ENCODE data around the gene MAEA. TPM values are rescaled to one million over a fixed set of nuclear protein-coding genes. Genes with fewer than 3 reads are reported as not detected.

MAEA gene
- total and polyA plus RNA-seq, 2 of the 8 experiments (the other 6 are each of a cell fraction or from before 2014, with no cell fraction given): 75.8 to 133 TPM

GRCh38 chr4:1376841-1377605 is 87.3 kb downstream of the MAEA start:
- WGBS, 2 experiments (ENCODE audit: extremely low coverage in 1 of 2, insufficient coverage in 1 of 2, insufficient read length in 1 of 2, insufficient replicate concordance in 2 of 2, low coverage in 1 of 2, low lambda C conversion rate in 2 of 2, missing lambda C conversion rate in 1 of 2): 92% methylated on average over 29 of the region's 32 CpGs; no CpG with 5 or more reads in 1 of the 2 experiments
- no peaks in the 10 kb centered on the region for H3K79me1 ChIP-seq (ENCODE audit: low read depth, low read length)
- H3K23ac ChIP-seq (ENCODE audit: insufficient read length): no peak overlapping the region
- no peak overlapping the region for H3K56ac ChIP-seq (replicated peaks; ENCODE audit: insufficient read length, low read depth, low read length)
- H3K27ac ChIP-seq (ENCODE audit: low read depth, low read length): no peak overlapping the region
- H2BK20ac ChIP-seq (ENCODE audit: low read length): no peak overlapping the region
- H3K27me3 ChIP-seq (replicated peaks in 1 of 4; ENCODE audit: control insufficient read depth in 3 of 4, extremely low read depth in 1 of 4, insufficient read depth in 3 of 4, low read length in 3 of 4): no peaks in the 10 kb centered on the region
- FAIRE-seq: no peak
- no peaks in the 10 kb centered on the region; a peak in 1 of 7 replicates for H3K4me1 ChIP-seq (replicated peaks in 1 of 4; ENCODE audit: control insufficient read depth in 3 of 4, insufficient read depth in 4 of 4, low read length in 3 of 4)
- H2AFZ ChIP-seq (ENCODE audit: low read length): no peak overlapping the region
- TF ChIP-seq E2F6 (IDR thresholded peaks at IDR 0.05) (no peak), RAD21 (IDR thresholded peaks at IDR 0.05 in 1 of 2, conservative IDR thresholded peaks at IDR 0.05 in 1 of 2; ENCODE audit: low read depth in 2 of 2, low read length in 2 of 2) (peak; percentile 43), CTCF (IDR thresholded peaks at IDR 0.05; ENCODE audit: control extremely low read depth in 1 of 3, insufficient read depth in 1 of 3, low read depth in 1 of 3, low read length in 3 of 3) (peak in 1 of 3 experiments; percentile 31; a peak in 2 of 4 replicates), GABPA (IDR thresholded peaks at IDR 0.05; ENCODE audit: borderline replicate concordance, insufficient read depth, low read length) (0 out of 2 replicates have a peak, but pooled peaks have one; percentile 40)
- no peak overlapping the region for H4K91ac ChIP-seq (replicated peaks; ENCODE audit: insufficient read length, low read length)
- no peak overlapping the region for H3K4me2 ChIP-seq (ENCODE audit: insufficient read depth in 1 of 2, low read depth in 2 of 2, low read length in 2 of 2)
- no peak overlapping the region for H2AK5ac ChIP-seq (ENCODE audit: low read depth, low read length)
- H4K5ac ChIP-seq (ENCODE audit: insufficient read length, low read depth, low read length): no peak overlapping the region
- CTCF ChIA-PET (ENCODE audit: partially characterized antibody): interaction anchor here (0.6 to 3.0 kb wide), 13 partner anchors 11 to 477 kb away, joined by 3 to 15 read pairs (median 5); no protein-coding TSS in a partner anchor
- no peak overlapping the region for H3K4ac ChIP-seq (replicated peaks; ENCODE audit: insufficient read length, low read depth, low read length)
- no peaks in the 10 kb centered on the region for H3K79me2 ChIP-seq (ENCODE audit: control insufficient read depth in 1 of 2, insufficient read depth in 2 of 2, low read length in 2 of 2)
- H2BK12ac ChIP-seq (ENCODE audit: low read depth, low read length): no peak overlapping the region
- no peak overlapping the region for H3K18ac ChIP-seq (ENCODE audit: extremely low read depth, low read length)
- H3K4me3 ChIP-seq (ENCODE audit: extremely low read depth in 1 of 4, insufficient read depth in 2 of 4, low read depth in 3 of 4, low read length in 4 of 4): no peak overlapping the region
- H4K20me1 ChIP-seq (replicated peaks in 1 of 2; ENCODE audit: control insufficient read depth in 1 of 2, insufficient read depth in 2 of 2, low read length in 2 of 2): peaks cover 0 to 7% of the 10 kb centered on the region in 2 experiments
- H4K8ac ChIP-seq (ENCODE audit: extremely low read depth, insufficient read depth, low read length): no peak overlapping the region
- no peaks in the 10 kb centered on the region for H3K23me2 ChIP-seq (ENCODE audit: low read depth, low read length)
- no peak overlapping the region for H2BK5ac ChIP-seq (ENCODE audit: low read depth, low read length)
- H2BK15ac ChIP-seq (ENCODE audit: low read length): no peak overlapping the region
- H3K36me3 ChIP-seq (ENCODE audit: control insufficient read depth in 2 of 4, insufficient read depth in 4 of 4, low read length in 3 of 4): peaks cover 0 to 2% (median 0%) of the 10 kb centered on the region in 4 experiments; a peak in 1 of 8 replicates
- no peak overlapping the region for H3K9ac ChIP-seq (replicated peaks in 1 of 4; ENCODE audit: extremely low read depth in 1 of 4, low read depth in 3 of 4, low read length in 3 of 4)
- H3K9me3 ChIP-seq (ENCODE audit: insufficient read depth in 2 of 2, low read depth in 1 of 2, low read length in 1 of 2): no peaks in the 10 kb centered on the region
- POLR2A ChIA-PET (ENCODE audit: partially characterized antibody): interaction anchor here (1.5 to 1.9 kb wide), 2 partner anchors 8 to 11 kb away, joined by 3 to 7 read pairs; no protein-coding TSS in a partner anchor
- DNase-seq (ENCODE audit: low read depth in 1 of 2, low spot score in 2 of 2): no peak
- H2BK120ac ChIP-seq (replicated peaks; ENCODE audit: low read depth, low read length): no peak overlapping the region
- H3K14ac ChIP-seq (ENCODE audit: insufficient read length): no peak overlapping the region

Measured in H1 (cell line).